Bronchial epithelial cell (primary cell): ENCODE data around the gene HAUS8. TPM values are rescaled to one million over a fixed set of nuclear protein-coding genes. Genes with fewer than 3 reads are reported as not detected.

Source experiments
- DNase-seq: peaks from one replicate; pipeline ENCODE4 v3.0.0-alpha.2; 2010; ENCODE audit warnings: low read depth
- FAIRE-seq: peaks from 2 replicates; lab custom pipeline; 2011; peaks lifted over from hg19 to GRCh38; lab: Jason Lieb, UNC
- H3K27me3 ChIP-seq: 2 replicates; pipeline ENCODE4 v1.5.1; 2011; ENCODE audit warnings: low read length; ENCODE audit not compliant: control insufficient read depth, insufficient read depth
- H3K36me3 ChIP-seq: 2 replicates; pipeline ENCODE4 v1.5.1; 2011; ENCODE audit warnings: low read length; ENCODE audit not compliant: control insufficient read depth, insufficient read depth
- H3K4me3 ChIP-seq: 2 replicates; pipeline ENCODE4 v1.5.1; 2011; ENCODE audit warnings: mild to moderate bottlenecking, low read depth, low read length, control low read depth
- CTCF ChIP-seq: IDR thresholded peaks from 2 replicates; pipeline ENCODE4 v1.5.1; 2011; ENCODE audit warnings: mild to moderate bottlenecking, moderate library complexity, low read length, control low read depth, inconsistent platforms; ENCODE audit not compliant: insufficient read depth, severe bottlenecking
- total RNA-seq: library from RNA; depleted of rRNA; stranded (reverse); fragments of >200 nt; gene quantifications from 2 replicates; pipeline ENCODE4 v1.2.1, GENCODE V29; 2014

HAUS8 gene
- total RNA-seq, 1 donor from 2014 or later = 1.3 TPM

GRCh38 chr19:17090583-17090982 is 15.3 kb upstream of the HAUS8 start:
- TF ChIP-seq CTCF = no peak
- H3K4me3 ChIP-seq = no peak overlapping the region
- no peaks in the 10 kb centered on the region for H3K27me3 ChIP-seq
- DNase-seq (peak; percentile 24), FAIRE-seq (peak; percentile 7)
- H3K36me3 ChIP-seq = peaks cover 7% of the 10 kb centered on the region

GRCh38 chr19:17088552-17088951 is 13.3 kb upstream of the HAUS8 start:
- TF ChIP-seq CTCF = no peak
- FAIRE-seq (no peak), DNase-seq (no peak)
- Histone ChIP-seq H3K4me3 (no peak overlapping the region), H3K27me3 (no peaks in the 10 kb centered on the region), H3K36me3 (peaks cover 7% of the 10 kb centered on the region)

DNA sequence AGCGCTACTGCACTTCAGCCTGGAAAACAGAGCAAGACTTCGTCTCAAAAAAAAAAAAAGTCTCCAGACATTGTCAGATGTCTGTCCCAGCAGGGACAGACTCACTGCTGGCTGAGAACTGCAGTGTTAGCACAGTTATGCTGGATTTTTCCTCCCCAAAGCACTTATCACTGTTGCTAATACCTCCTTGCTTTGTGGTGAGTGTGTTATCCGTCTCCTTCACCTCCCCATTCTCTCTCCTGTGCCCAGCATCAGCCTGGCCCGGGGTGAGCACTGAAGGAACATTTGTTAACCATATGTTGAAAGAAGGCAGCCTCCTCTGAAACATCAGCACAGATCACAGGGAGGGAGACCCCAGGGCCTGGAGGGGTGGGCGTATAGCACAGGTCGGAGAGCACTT is 11.6 kb upstream of the HAUS8 start:
- H3K36me3 ChIP-seq = peaks cover 7% of the 10 kb centered on the region

DNA sequence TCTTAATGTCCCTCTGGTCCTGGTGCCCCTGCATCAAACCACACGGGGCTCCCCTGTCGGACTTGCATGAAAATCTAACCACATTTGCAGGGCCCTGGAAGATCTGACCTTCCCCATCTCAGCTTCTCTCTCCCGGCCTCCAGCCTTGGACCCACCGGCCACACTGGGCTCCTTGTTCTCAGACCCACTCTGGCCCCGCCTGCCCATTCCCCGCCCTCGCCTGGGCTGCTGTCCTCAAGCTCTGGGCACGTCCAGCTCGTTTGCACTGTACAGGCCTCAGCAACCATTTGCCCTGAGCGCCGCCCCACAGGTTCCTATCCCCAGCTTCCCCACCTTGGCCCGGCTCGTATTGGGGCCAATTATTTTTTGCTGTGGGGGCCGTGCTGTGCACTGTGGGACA is 10.9 kb upstream of the HAUS8 start:
- peaks cover 7% of the 10 kb centered on the region for H3K36me3 ChIP-seq
- no peak overlapping the region for H3K4me3 ChIP-seq
- no peak for FAIRE-seq

More for the DNA sequence above, 11.6 kb upstream of the HAUS8 start:
- no peak for DNase-seq
- TF ChIP-seq CTCF = no peak
- H3K4me3 ChIP-seq = no peak overlapping the region
- H3K27me3 ChIP-seq = no peaks in the 10 kb centered on the region
- FAIRE-seq = no peak

DNA sequence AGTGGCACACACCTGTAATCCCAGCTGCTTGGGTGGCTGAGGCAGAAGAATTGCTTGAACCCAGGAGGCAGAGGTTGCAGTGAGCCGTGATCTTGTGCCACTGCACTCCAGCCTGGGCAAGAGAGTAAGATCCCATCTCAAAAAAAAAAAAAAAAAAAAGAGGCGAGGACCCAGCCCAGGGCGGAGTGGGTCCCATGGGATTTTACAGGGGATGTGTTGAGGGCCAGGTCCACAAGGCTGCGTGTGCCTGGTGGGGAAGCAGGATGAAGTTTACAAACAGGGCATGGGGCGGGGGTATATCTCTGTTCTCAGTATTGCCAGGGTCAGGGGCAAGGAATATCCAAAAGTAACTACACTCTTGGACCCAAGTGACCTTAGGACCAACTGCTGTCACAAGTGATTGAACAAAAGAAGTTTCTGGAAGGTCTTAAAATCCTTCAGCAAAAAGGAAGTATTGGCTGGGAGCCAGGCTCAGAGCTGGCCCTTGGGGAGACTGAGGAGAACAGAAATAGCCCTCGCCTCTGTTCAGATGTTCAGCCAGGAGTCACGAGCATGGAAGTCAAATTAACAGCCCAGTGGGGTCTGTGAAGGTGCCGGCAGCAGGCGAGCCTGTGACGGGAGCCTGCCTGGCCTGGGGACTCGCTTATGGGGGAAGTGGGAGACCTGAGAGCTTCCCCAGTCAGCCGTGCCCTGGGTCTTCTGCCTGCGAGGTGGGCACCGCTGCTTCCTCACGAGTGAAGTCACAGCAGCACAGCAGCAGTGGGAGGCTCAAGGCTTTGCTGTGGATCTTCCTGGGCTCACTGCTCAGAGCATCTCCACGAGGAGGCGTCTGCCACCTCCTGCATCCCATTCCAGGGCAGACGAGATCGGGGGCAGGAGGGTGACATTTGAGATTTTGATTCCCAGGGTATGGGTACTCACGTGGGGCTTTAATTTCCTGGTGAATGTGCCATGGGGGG is 6.7 kb upstream of the HAUS8 start:
- Histone ChIP-seq H3K4me3 (no peak overlapping the region), H3K36me3 (peaks cover 6% of the 10 kb centered on the region), H3K27me3 (no peaks in the 10 kb centered on the region)
- FAIRE-seq = no peak
- TF ChIP-seq CTCF = no peak
- no peak for DNase-seq

More for the DNA sequence above, 10.9 kb upstream of the HAUS8 start:
- no peak for DNase-seq
- TF ChIP-seq CTCF = no peak
- no peaks in the 10 kb centered on the region for H3K27me3 ChIP-seq
